Body of pancreas (tissue), 4 donors: ENCODE data around the gene GCFC2. TPM values are rescaled to one million over a fixed set of nuclear protein-coding genes. Genes with fewer than 3 reads are reported as not detected.

Experiments used
- ATAC-seq: fragments of 150-250 bp; one replicate; pipeline ENCODE4 v1.9.1; 2016
- DNase-seq, 4 donors: peaks; one replicate each; pipeline ENCODE4 v3.0.0-alpha.2; 2019
- H3K27ac ChIP-seq, 4 donors: fragments of 200-600 bp; sonication (generic); 1 replicate in 3 of 4; 2 replicates in 1 of 4; pipeline versions ENCODE4 v1.5.1 to v1.6.1; 2016 to 2019; ENCODE audit warnings: mild to moderate bottlenecking in 1 of 4, mixed read lengths in 1 of 4, moderate library complexity in 1 of 4
- H3K27me3 ChIP-seq, 2 donors: fragments of 200-600 bp; sonication (generic); one replicate each; pipeline ENCODE4 v1.6.0; 2016; ENCODE audit warnings: mild to moderate bottlenecking in 1 of 2
- H3K36me3 ChIP-seq, 2 donors: fragments of 200-600 bp; sonication (generic); replicated peaks in 1 of 2; 2 replicates each; pipeline ENCODE4 v1.5.1; 2016; ENCODE audit warnings: low read depth in 2 of 2; ENCODE audit not compliant: insufficient read depth in 1 of 2
- H3K4me1 ChIP-seq: fragments of 200-600 bp; sonication (generic); one replicate; pipeline ENCODE4 v1.6.0; 2016
- H3K4me3 ChIP-seq, 2 donors: fragments of 200-600 bp; sonication (generic); 1 replicate in 1 of 2; 2 replicates in 1 of 2; pipeline ENCODE4 v1.5.1; 2016 to 2019
- H3K9me3 ChIP-seq, 3 donors: fragments of 200-600 bp; sonication (generic); 1 replicate in 2 of 3; 2 replicates in 1 of 3; pipeline ENCODE4 v1.5.1; 2016
- POLR2A ChIP-seq, 3 donors: fragments of 450-650 bp; IDR thresholded peaks; one replicate each; pipeline ENCODE4 v1.6.1; 2016; ENCODE audit warnings: antibody characterized with exemption in 3 of 3, mild to moderate bottlenecking in 2 of 3
- WGBS, 2 donors: methylation state at CpG; one replicate each; pipeline ENCODE4 v1.1.5; 2017; 5-methylcytosine and 5-hydroxymethylcytosine counted together
- intact Hi-C: fragments of 100-400 bp; cut with DNase I; formaldehyde crosslinking; loops from one replicate; pipeline ENCODE4 v1.15.1; 2023
- total RNA-seq, 2 donors: library from RNA; depleted of rRNA; stranded (reverse); fragments of >200 nt; gene quantifications; one replicate each; pipeline ENCODE4 v1.1.0, GENCODE V29; 2016
- TF ChIP-seq, protein P1 (sequence below), 7 experiments: fragments of 450-650 bp in 4 of 7; fragments of 200-600 bp in 3 of 7; sonication (generic) in 3 of 7; IDR thresholded peaks; one replicate each; pipeline ENCODE4 v1.5.1; 2016 to 2019; ENCODE audit warnings: antibody characterized with exemption in 7 of 7

Gene GCFC2
- total RNA-seq, 2 donors from 2014 or later = 23.4 to 28.8 TPM

DNA sequence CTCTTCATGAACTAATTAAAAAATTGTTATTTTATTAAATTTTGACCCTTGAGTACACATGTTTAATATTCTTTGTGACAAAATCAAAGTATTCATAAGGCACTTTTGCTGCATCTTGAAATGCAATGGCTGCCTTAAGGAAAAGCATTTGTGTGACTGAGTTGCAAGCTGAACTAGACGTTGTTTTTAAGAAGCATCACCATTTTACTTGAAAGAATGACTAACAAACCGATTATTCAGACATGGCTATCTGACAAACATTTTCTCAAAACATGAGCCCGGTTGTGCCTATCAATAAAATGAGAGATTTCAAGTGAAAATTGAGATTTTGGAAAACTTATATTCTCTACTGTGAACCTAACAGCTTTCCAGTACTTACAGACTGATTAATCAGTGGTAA is 2.8 kb downstream of the GCFC2 start:
- peaks cover 0 to 3% of the 10 kb centered on the region in 2 donors for H3K36me3 ChIP-seq
- H3K4me3 ChIP-seq = no peak overlapping the region
- intact Hi-C loops = no loop called here
- no peak for ATAC-seq
- no peaks in the 10 kb centered on the region for H3K27me3 ChIP-seq
- H3K27ac ChIP-seq = no peak overlapping the region
- H3K9me3 ChIP-seq = no peaks in the 10 kb centered on the region
- WGBS, 2 donors = 79 to 88% methylated on average over 3 of the region's 3 CpGs
- DNase-seq = no peak
- no peak for TF ChIP-seq POLR2A (IDR thresholded peaks at IDR 0.05)
- TF ChIP-seq, protein P1, sequence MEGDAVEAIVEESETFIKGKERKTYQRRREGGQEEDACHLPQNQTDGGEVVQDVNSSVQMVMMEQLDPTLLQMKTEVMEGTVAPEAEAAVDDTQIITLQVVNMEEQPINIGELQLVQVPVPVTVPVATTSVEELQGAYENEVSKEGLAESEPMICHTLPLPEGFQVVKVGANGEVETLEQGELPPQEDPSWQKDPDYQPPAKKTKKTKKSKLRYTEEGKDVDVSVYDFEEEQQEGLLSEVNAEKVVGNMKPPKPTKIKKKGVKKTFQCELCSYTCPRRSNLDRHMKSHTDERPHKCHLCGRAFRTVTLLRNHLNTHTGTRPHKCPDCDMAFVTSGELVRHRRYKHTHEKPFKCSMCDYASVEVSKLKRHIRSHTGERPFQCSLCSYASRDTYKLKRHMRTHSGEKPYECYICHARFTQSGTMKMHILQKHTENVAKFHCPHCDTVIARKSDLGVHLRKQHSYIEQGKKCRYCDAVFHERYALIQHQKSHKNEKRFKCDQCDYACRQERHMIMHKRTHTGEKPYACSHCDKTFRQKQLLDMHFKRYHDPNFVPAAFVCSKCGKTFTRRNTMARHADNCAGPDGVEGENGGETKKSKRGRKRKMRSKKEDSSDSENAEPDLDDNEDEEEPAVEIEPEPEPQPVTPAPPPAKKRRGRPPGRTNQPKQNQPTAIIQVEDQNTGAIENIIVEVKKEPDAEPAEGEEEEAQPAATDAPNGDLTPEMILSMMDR (IDR thresholded peaks at IDR 0.05) = no peak
- H3K4me1 ChIP-seq = peaks cover 20% of the 10 kb centered on the region

GRCh38 chr2:75705921-75706320 is 4.8 kb downstream of the GCFC2 start:
- ATAC-seq = no peak
- TF ChIP-seq, protein P1 (IDR thresholded peaks at IDR 0.05) = no peak
- TF ChIP-seq POLR2A (IDR thresholded peaks at IDR 0.05) = no peak
- no peak for DNase-seq

GRCh38 chr2:75703589-75704287 is 7.0 kb downstream of the GCFC2 start:
- Histone ChIP-seq H3K4me3 (no peak overlapping the region), H3K9me3 (no peaks in the 10 kb centered on the region), H3K27ac (no peak overlapping the region), H3K4me1 (peaks cover 4% of the 10 kb centered on the region), H3K27me3 (no peaks in the 10 kb centered on the region), H3K36me3 (peaks cover 0 to 11% of the 10 kb centered on the region in 2 donors)
- DNase-seq (no peak), ATAC-seq (no peak)
- intact Hi-C loops = no loop called here
- 82 to 85% methylated on average over 4 of the region's 4 CpGs for WGBS, 2 donors
- no peak for TF ChIP-seq POLR2A (IDR thresholded peaks at IDR 0.05)

More at GRCh38 chr2:75705921-75706320, 4.8 kb downstream of the GCFC2 start:
- Histone ChIP-seq H3K27ac (no peak overlapping the region), H3K4me3 (no peak overlapping the region), H3K9me3 (no peaks in the 10 kb centered on the region), H3K27me3 (no peaks in the 10 kb centered on the region), H3K36me3 (peaks cover 0 to 6% of the 10 kb centered on the region in 2 donors), H3K4me1 (peaks cover 11% of the 10 kb centered on the region)
- intact Hi-C loops = no loop called here
- 47 to 55% methylated on average over 1 of the region's 1 CpG for WGBS, 2 donors

- WGBS, 2 donors = 93 to 97% methylated on average over 4 of the region's 4 CpGs
- TF ChIP-seq, protein P1 (IDR thresholded peaks at IDR 0.05) = no peak
- no peak for TF ChIP-seq POLR2A (IDR thresholded peaks at IDR 0.05)
- Histone ChIP-seq H3K27me3 (no peaks in the 10 kb centered on the region), H3K9me3 (no peaks in the 10 kb centered on the region), H3K4me1 (no peaks in the 10 kb centered on the region), H3K27ac (no peak overlapping the region), H3K4me3 (no peak overlapping the region), H3K36me3 (peaks cover 0 to 14% of the 10 kb centered on the region in 2 donors)
- ATAC-seq = no peak
- DNase-seq = no peak
- intact Hi-C loops = no loop called here
Observed at GRCh38 chr2:75702593-75702992, 8.1 kb downstream of the GCFC2 start.

DNA sequence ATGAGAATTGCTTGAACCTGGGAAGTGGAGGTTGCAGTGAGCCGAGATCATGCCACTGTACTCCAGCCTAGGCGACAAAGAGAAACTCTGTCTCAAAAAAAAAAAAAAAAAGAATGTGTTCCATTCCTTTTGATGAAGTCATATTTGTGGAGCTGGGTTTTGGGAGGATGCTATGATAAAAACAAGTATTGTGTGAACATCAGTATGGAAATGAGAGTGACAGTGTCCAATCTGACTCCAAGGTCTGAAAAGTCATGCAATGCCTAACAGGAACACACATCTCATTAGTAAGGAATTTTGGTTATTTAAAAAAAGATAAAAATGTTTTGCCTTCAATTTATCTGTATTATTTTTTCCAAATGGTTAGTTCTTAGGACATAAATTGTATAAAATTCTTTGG is 11.8 kb downstream of the GCFC2 start:
- Histone ChIP-seq H3K36me3 (peaks cover 0 to 12% of the 10 kb centered on the region in 2 donors), H3K4me1 (no peaks in the 10 kb centered on the region), H3K9me3 (no peaks in the 10 kb centered on the region), H3K27me3 (no peaks in the 10 kb centered on the region), H3K27ac (no peak overlapping the region), H3K4me3 (no peak overlapping the region)
- 87 to 97% methylated on average over 2 of the region's 2 CpGs for WGBS, 2 donors
- intact Hi-C loops = no loop called here
- ATAC-seq (no peak), DNase-seq (no peak)
- no peak for TF ChIP-seq POLR2A (IDR thresholded peaks at IDR 0.05)
- TF ChIP-seq, protein P1 (IDR thresholded peaks at IDR 0.05) = no peak
